ENCODE measurements around the gene F13B. TPM values are rescaled to one million over a fixed set of nuclear protein-coding genes. Genes with fewer than 3 reads are reported as not detected.

F13B gene, protein sequence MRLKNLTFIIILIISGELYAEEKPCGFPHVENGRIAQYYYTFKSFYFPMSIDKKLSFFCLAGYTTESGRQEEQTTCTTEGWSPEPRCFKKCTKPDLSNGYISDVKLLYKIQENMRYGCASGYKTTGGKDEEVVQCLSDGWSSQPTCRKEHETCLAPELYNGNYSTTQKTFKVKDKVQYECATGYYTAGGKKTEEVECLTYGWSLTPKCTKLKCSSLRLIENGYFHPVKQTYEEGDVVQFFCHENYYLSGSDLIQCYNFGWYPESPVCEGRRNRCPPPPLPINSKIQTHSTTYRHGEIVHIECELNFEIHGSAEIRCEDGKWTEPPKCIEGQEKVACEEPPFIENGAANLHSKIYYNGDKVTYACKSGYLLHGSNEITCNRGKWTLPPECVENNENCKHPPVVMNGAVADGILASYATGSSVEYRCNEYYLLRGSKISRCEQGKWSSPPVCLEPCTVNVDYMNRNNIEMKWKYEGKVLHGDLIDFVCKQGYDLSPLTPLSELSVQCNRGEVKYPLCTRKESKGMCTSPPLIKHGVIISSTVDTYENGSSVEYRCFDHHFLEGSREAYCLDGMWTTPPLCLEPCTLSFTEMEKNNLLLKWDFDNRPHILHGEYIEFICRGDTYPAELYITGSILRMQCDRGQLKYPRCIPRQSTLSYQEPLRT
- total RNA-seq (ENCODE audit: low replicate concordance): not detected in 2 replicates

GRCh38 chr1:197066719-197067456 lies at the start of gene F13B:
Gene F13B (minus strand): TSS chr1:197067260. CDS start chr1:197067223, 37 bp downstream.

Other genes starting within 250 kb of the F13B start
- gene CFHR1, start 247.5 kb downstream of the F13B start, total RNA-seq (ENCODE audit: low replicate concordance): 0.15 TPM in 1 of 2 replicates, not detected in the other
- not detected in 2 replicates for gene CFHR4, start 179.2 kb downstream of the F13B start, total RNA-seq (ENCODE audit: low replicate concordance)
- not detected in 2 replicates for gene CFHR2, start 123.5 kb downstream of the F13B start, total RNA-seq (ENCODE audit: low replicate concordance)
- gene CFHR5, start 89.7 kb downstream of the F13B start, total RNA-seq (ENCODE audit: low replicate concordance): not detected in 2 replicates
- gene ASPM, start 79.4 kb upstream of the F13B start, total RNA-seq (ENCODE audit: low replicate concordance): 0.47 and 6.1 TPM in 2 replicates
- gene ZBTB41, start 134.0 kb upstream of the F13B start, total RNA-seq (ENCODE audit: low replicate concordance): 6.7 and 9.3 TPM in 2 replicates
- under 0.01 and 0.12 TPM in 2 replicates for gene CRB1, start 201.0 kb upstream of the F13B start, total RNA-seq (ENCODE audit: low replicate concordance)